Esophagus muscularis mucosa (tissue), 4 donors: ENCODE measurements around the gene FOXN1.

Source experiments
- CTCF ChIP-seq, 3 experiments: fragments of 200-600 bp in 2 of 3; fragments of 450-650 bp in 1 of 3; sonication (generic) in 2 of 3; IDR thresholded peaks; one replicate each; pipeline ENCODE4 v1.5.1; 2017 to 2019; ENCODE audit warnings: antibody characterized with exemption in 3 of 3, mild to moderate bottlenecking in 2 of 3, moderate library complexity in 1 of 3
- EP300 ChIP-seq: sonication (generic); formaldehyde crosslinking; IDR thresholded peaks from one replicate; pipeline ENCODE4 v1.6.1; 2017; ENCODE audit warnings: antibody characterized with exemption
- POLR2A ChIP-seq: fragments of 450-650 bp; IDR thresholded peaks from one replicate; pipeline ENCODE4 v1.6.1; 2017; ENCODE audit warnings: antibody characterized with exemption, moderate library complexity, mild to moderate bottlenecking, low read depth
- POLR2AphosphoS5 ChIP-seq, 2 donors: sonication (generic); formaldehyde crosslinking; IDR thresholded peaks; one replicate each; pipeline ENCODE4 v1.6.1; 2017; ENCODE audit warnings: antibody characterized with exemption in 2 of 2

GRCh38 chr17:28474111-28474531, 32.0 kb upstream of the FOXN1 start:
- TF ChIP-seq POLR2A (no peak), POLR2AphosphoS5 (IDR thresholded peaks at IDR 0.05) (no peak), CTCF (IDR thresholded peaks at IDR 0.05) (no peak), EP300 (no peak)
